GM19099 (cell line): Measurements from ENCODE around the gene PIK3C3.

Experiments used
- POLR2A ChIP-seq: IDR thresholded peaks from 3 replicates; pipeline ENCODE4 v1.6.1; 2011; ENCODE audit warnings: low read depth; ENCODE audit not compliant: insufficient read length; ENCODE audit errors: extremely low read depth

The PIK3C3 gene

DNA sequence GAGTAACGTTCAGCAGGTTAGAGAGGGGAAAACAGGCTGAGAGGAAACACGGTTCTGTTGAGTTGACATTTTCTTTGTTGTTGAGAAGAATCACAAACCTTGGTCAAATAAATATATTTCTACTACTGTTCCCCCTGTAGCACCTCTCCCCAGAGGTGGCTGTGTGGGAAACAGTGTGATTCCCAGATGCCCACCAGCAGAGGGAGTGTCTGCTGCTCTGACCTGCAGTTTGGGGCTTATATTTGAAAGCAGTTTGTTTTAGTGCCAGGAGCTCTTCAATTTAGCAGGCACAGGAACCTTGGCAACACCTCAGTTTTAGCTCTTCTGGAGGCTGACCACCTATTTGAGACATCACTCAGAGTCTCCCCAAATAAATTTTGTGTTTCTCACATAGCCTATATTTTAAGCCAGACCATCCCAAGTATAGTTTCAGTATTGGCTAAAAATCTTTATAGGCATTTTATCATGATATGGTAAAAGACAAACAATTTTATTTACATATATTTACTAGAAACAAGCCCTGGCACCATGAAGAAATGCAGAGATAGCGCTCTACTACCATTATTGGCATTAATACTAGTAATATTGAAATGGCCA lies 75.7 kb downstream of the PIK3C3 start:
- TF ChIP-seq POLR2A, result no peak

DNA sequence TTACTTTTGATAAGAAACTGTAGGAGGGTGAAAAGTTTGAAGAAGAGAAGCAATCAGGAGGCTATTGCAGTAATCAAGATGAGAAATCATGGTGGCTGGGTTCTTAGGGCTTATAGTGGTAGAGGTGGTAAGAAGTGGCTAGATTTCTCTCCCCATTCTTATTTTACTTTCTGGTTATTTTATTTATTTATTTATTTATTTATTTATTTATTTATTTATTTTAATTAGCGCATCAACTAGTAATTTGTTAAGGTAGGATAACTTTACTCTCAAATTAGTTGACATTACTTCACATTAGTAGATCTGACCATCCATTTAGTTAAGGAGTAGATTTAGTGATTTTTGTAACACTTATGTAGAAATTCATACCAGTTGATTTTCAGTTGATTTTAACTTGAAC lies 77.4 kb downstream of the PIK3C3 start:
- TF ChIP-seq POLR2A, result no peak

GRCh38 chr18:42033137-42033810 lies 78.2 kb downstream of the PIK3C3 start:
- TF ChIP-seq POLR2A, result no peak

- TF ChIP-seq POLR2A, result no peak
Observed at GRCh38 chr18:42038936-42039335, 83.9 kb downstream of the PIK3C3 start.

DNA sequence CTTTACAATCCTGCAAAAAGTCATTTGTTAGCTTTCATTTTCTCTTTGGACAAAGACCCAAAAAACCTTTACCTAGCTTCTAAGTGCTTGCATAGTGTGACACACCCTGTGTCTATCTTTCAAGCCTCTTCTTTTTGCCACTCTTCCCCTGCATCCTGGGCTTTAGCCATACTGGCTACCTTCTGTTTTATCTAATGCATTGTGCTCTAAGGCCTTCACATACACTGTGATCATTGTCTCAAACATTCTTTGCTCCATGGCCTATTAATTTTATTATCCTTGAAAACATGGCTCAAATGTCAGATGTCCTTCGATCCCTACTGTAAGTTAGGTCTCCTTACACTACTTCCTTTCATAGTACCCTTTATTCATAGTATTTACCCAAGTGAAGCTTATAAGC lies 84.4 kb downstream of the PIK3C3 start:
- TF ChIP-seq POLR2A, result no peak

DNA sequence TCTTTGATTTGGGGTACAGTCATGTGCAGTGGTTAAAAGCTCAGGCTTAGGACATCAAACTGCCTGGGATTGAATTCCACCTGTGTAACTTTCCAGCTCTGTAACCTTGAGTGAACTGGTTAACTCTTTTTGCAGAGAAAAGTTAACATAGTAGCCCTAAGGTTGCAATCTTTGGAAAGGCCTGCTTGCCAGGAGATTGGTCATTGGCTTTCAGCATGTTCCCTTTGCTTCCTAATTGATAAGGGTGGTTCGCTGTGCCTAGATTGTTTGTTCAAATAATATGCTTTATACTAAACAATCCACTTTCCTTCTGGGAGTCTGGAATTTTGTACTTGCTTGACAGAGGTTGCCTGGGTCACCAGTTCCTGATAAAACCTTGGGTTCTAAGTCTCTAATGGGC lies 86.8 kb downstream of the PIK3C3 start:
- TF ChIP-seq POLR2A, result no peak

DNA sequence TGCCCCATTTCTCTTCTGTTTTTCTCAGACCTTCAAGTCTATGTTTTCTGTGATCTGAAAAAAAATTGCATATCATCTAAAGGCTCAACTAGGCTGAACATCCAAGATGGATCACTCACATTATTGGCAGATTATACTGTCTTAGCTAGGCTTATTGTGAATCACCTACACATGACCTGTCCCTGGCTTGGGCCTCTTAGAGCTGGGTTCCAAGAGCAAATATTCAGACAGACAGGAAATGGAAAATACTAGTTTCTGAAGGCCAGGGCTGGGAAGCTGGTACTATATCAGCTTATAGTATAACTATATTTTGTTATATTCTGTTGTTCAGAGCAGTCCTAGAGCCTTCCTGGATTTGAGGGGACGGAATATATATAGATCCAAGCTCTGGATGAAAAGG lies 90.3 kb downstream of the PIK3C3 start:
- no peak for TF ChIP-seq POLR2A

DNA sequence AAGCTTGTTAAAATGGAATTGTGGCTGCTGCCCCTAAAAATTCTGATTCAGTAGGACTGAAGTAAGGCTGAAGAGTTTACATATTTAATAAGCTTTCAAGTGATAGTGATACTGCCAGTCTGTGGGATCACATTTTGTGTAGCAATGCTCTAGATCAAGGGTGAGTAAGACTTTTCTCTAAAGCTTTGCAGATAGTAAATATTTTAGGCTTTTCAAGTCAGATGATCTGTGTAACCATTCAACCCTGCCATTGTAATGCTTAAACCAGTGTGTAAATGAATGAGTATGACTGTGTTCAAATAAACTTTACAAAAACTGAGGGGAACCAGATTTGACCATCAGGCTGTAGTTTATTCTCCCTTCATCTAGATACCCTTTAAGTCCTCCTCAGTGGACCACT lies 92.7 kb downstream of the PIK3C3 start:
- TF ChIP-seq POLR2A, result no peak

GRCh38 chr18:42048158-42048557 lies 93.1 kb downstream of the PIK3C3 start:
- no peak for TF ChIP-seq POLR2A

- no peak for TF ChIP-seq POLR2A
Observed at GRCh38 chr18:42051411-42051810, 96.4 kb downstream of the PIK3C3 start.

- no peak for TF ChIP-seq POLR2A
Observed at GRCh38 chr18:42052122-42052708, 97.2 kb downstream of the PIK3C3 start.

- TF ChIP-seq POLR2A, result no peak
Observed at GRCh38 chr18:42053188-42053781, 98.3 kb downstream of the PIK3C3 start.

GRCh38 chr18:42064109-42064508 lies 109.1 kb downstream of the PIK3C3 start:
- no peak for TF ChIP-seq POLR2A

DNA sequence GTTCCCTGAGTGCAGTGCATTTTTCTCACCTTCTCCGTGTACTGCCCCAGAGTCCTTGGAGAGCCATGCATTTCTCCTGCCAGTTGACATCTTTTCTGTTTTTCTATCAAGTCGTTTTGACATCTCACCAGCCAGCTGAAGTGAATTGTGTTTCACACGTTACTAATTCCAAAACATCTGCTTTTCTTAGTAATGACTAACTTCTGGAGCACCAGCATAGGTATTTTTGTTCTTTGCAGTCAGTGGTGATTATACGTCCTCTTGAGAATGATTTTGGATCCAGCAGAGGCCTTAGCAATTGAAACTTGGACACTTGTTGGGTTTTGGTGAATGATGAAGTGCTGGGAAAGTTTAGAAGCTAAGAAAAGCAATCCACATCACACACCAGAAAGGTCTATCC lies 112.5 kb downstream of the PIK3C3 start:
- TF ChIP-seq POLR2A, result no peak

DNA sequence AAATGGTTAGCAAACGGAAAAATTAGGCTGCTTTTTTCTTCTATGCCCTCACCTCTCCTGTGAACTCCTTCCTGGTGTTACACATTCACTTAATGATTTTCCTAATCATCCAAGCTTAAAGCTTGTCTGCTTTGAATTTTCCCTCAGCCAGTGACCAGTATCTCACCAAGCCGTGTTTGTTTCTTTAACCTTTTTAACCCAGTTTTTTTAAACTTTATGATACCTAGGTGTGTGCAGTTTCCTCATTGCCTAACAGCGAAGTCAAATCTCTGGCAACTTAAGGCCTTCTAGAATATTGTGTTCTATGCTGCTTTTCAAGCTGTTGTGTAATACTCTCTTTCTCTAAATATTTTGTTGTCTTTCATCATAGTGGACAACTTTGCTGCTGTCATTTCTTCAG lies 113.0 kb downstream of the PIK3C3 start:
- TF ChIP-seq POLR2A, result no peak

- no peak for TF ChIP-seq POLR2A
Observed at GRCh38 chr18:42069036-42069435, 114.0 kb downstream of the PIK3C3 start.
